Ovary (tissue), 9 donors: ENCODE data around the gene CDC42. TPM values are rescaled to one million over a fixed set of nuclear protein-coding genes. Genes with fewer than 3 reads are reported as not detected.

Experiments
- DNase-seq, 5 donors: peaks; one replicate each; pipeline ENCODE4 v3.0.0-alpha.2; 2019 to 2020
- H3K27ac ChIP-seq, 2 donors: fragments of 200-600 bp; one replicate each; pipeline versions ENCODE4 v1.5.1 to v1.8.0; 2019 to 2022
- H3K27me3 ChIP-seq: fragments of 200-600 bp; one replicate; pipeline ENCODE4 v1.8.0; 2022
- H3K36me3 ChIP-seq: fragments of 200-600 bp; sonication (generic); one replicate; pipeline ENCODE4 v1.5.1; 2019
- H3K4me1 ChIP-seq: one replicate; pipeline ENCODE4 v1.8.1; 2013; ENCODE audit warnings: mild to moderate bottlenecking, moderate library complexity; ENCODE audit not compliant: insufficient read depth
- H3K4me3 ChIP-seq: fragments of 200-600 bp; sonication (generic); one replicate; pipeline ENCODE4 v1.5.1; 2017
- H3K9me3 ChIP-seq, 2 donors: fragments of 200-600 bp in 1 of 2; sonication (generic) in 1 of 2; one replicate each; pipeline versions ENCODE4 v1.5.1 to v1.8.1; 2013 to 2019; ENCODE audit warnings: mild to moderate bottlenecking in 1 of 2, moderate library complexity in 1 of 2
- CTCF ChIP-seq, 3 donors: fragments of 450-650 bp in 2 of 3; fragments of 200-600 bp in 1 of 3; IDR thresholded peaks; one replicate each; pipeline versions ENCODE4 v1.5.1 to v1.8.0; 2016 to 2022; ENCODE audit warnings: antibody characterized with exemption in 3 of 3, mild to moderate bottlenecking in 1 of 3
- EP300 ChIP-seq: sonication (generic); formaldehyde crosslinking; IDR thresholded peaks from one replicate; pipeline ENCODE4 v1.6.1; 2017; ENCODE audit warnings: antibody characterized with exemption
- POLR2A ChIP-seq: fragments of 450-650 bp; IDR thresholded peaks from one replicate; pipeline ENCODE4 v1.6.1; 2017; ENCODE audit warnings: antibody characterized with exemption, mild to moderate bottlenecking, moderate library complexity
- WGBS, 3 donors: extraction: QIAGEN DNeasy Blood & Tissue Kit in 1 of 3; methylation state at CpG; one replicate each; pipeline versions ENCODE4 v1.1.5 to v1.1.7; 2013 to 2017; 5-methylcytosine and 5-hydroxymethylcytosine counted together
- intact Hi-C, 4 donors: fragments of 100-400 bp; cut with DNase I; formaldehyde crosslinking; loops; one replicate each; pipeline versions ENCODE4 v1.11.0 to v1.15.1; 2022 to 2023
- polyA plus RNA-seq, 2 donors: library from polyadenylated mRNA; stranded (reverse); fragments of 200-250 nt in 1 of 2; fragments of 350-450 nt in 1 of 2; fragmentation: Illumina TruSeq in 1 of 2; extraction: RNeasy Lipid Tissue Mini Kit (QIAGEN cat#74804) in 1 of 2; gene quantifications; one replicate each; pipeline ENCODE4 v1.2.3, GENCODE V29; 2013 to 2014
- total RNA-seq, 7 donors: library from RNA; depleted of rRNA in 2 of 7; stranded (reverse); fragments of >200 nt in 2 of 7; fragmentation: NEBNext Ultra II Directional in 3 of 7; extraction: Animal tissue kit (Norgen Biotek cat#: 25700) in 3 of 7; gene quantifications; one replicate each; pipeline versions ENCODE4 v1.1.0 to v1.2.4, GENCODE V29; 2016 to 2023
- donor health status: DM: no; HTN: no; CAD: no; lungs with moderate emphysema.
- donor health status: DM: no; HTN: no; CAD: no.
- donor health status: Bipolar disorder and iron deficiency.
- donor health status: DM: yes; HTN: yes; CAD: no.
- donor health status: DM: no; HTN: no; CAD: no.
- donor health status: DM: yes; HTN: yes; CAD: no.

Gene CDC42
- total and polyA plus RNA-seq, 9 donors: 111 to 238 (median 200) TPM

DNA sequence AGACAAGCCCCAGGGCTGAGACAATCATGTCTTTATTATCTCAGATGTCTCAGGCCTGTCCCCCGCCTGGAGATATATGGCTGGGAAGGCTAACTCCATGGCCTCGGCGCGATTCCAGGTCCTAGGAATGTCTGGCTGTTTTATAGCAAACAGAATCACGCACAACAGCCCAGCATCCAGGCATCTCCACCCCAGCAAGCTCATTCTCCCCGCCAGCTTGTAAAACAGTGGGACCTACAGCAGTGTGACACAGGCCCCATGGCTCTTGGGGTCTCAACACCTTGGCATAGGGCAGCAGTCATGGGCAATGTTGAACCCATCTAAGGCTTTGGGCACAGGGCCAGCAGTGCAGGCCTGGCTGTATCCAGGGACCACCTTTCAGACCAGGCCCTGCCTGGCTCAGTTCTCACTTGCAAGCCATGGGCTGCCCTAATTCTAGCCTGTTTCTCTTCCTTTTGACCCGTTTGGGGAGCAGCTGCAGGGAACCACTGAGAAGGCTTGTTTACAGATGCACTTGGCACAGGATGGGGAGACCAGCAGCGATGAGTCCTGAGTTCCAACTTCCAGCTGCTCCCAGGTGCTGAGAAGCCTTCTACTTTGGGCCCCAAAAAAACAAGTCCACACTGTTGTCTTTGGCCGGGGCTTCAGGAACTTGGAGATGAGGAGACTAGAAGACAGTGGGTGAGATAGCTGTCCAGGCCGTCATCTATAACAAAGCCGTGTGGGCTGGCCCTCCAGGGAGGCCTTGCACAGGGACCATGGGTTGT lies 56.0 kb downstream of the CDC42 start:
- H3K9me3 ChIP-seq: no peaks in the 10 kb centered on the region
- no peaks in the 10 kb centered on the region for H3K36me3 ChIP-seq
- TF ChIP-seq POLR2A (no peak), EP300 (no peak), CTCF (IDR thresholded peaks at IDR 0.05) (no peak)
- H3K27me3 ChIP-seq: no peaks in the 10 kb centered on the region
- H3K4me1 ChIP-seq: peaks cover 22% of the 10 kb centered on the region
- intact Hi-C loops: loop anchor here in 3 of 4 donors (5.0 to 10.0 kb wide), 5 partner anchors 34 to 536 kb away; partner anchors contain the start of genes C1QC (in 2 of the 3) and WNT4 (in 1 of the 3)
- peak in 4 of 5 donors; percentile 68 to 83 (median 76) for DNase-seq
- 8 to 12% (median 10%) methylated on average over 11 of the region's 11 CpGs for WGBS, 3 donors
- H3K4me3 ChIP-seq: no peak overlapping the region
- H3K27ac ChIP-seq: peak overlapping the region in 1 of 2 donors; percentile 28

DNA sequence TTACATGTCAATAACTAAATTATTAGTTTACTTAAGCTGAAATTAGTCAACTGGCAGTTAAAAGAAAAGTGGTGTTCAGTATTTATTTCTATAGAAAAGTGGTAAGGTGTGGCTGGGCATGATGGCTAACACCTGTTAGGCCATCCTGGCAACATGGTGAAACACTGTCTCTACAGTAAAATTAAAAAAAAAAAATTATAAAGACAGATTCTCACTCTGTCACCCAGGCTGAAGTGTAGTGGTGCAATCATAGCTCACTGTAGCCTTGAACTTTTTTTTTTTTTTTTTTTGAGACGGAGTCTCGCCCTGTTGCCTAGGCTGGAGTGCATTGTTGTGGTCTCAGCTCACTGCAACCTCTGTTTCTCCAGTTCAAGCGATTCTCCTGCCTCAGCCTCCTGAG lies 57.5 kb downstream of the CDC42 start:
- H3K36me3 ChIP-seq: no peaks in the 10 kb centered on the region
- 45 to 65% (median 59%) methylated on average over 3 of the region's 3 CpGs for WGBS, 3 donors
- intact Hi-C loops: loop anchor here in 1 of 4 donors (2.0 kb wide), 1 partner anchor 79 kb away; no protein-coding TSS in a partner anchor

GRCh38 chr1:22111115-22111514 lies 58.6 kb downstream of the CDC42 start:
- no peak for DNase-seq
- no peak overlapping the region for H3K27ac ChIP-seq
- intact Hi-C loops: loop anchor here in 1 of 4 donors (2.0 kb wide), 1 partner anchor 78 kb away; no protein-coding TSS in a partner anchor
- no peaks in the 10 kb centered on the region for H3K36me3 ChIP-seq
- H3K27me3 ChIP-seq: no peaks in the 10 kb centered on the region
- TF ChIP-seq POLR2A: no peak
- TF ChIP-seq EP300: no peak
- TF ChIP-seq CTCF (IDR thresholded peaks at IDR 0.05): no peak
- WGBS, 3 donors: 69 to 93% (median 83%) methylated on average over 1 of the region's 1 CpG
- no peak overlapping the region for H3K4me3 ChIP-seq
- H3K9me3 ChIP-seq: no peaks in the 10 kb centered on the region
- H3K4me1 ChIP-seq: peaks cover 38% of the 10 kb centered on the region

More for the DNA sequence above, 57.5 kb downstream of the CDC42 start:
- H3K9me3 ChIP-seq: no peaks in the 10 kb centered on the region
- no peak for DNase-seq
- TF ChIP-seq POLR2A (no peak), CTCF (IDR thresholded peaks at IDR 0.05) (no peak), EP300 (no peak)
- no peaks in the 10 kb centered on the region for H3K27me3 ChIP-seq
- peaks cover 34% of the 10 kb centered on the region for H3K4me1 ChIP-seq
- H3K27ac ChIP-seq: peak overlapping the region in 1 of 2 donors; percentile 28
- H3K4me3 ChIP-seq: no peak overlapping the region

- H3K36me3 ChIP-seq: no peaks in the 10 kb centered on the region
- intact Hi-C loops: loop anchor here in 1 of 4 donors (2.0 kb wide), 1 partner anchor 77 kb away; no protein-coding TSS in a partner anchor
- H3K4me3 ChIP-seq: no peak overlapping the region
- H3K9me3 ChIP-seq: no peaks in the 10 kb centered on the region
- no peaks in the 10 kb centered on the region for H3K27me3 ChIP-seq
- DNase-seq: no peak
- peaks cover 38% of the 10 kb centered on the region for H3K4me1 ChIP-seq
- H3K27ac ChIP-seq: no peak overlapping the region
- 25 to 53% (median 50%) methylated on average over 3 of the region's 3 CpGs for WGBS, 3 donors
- TF ChIP-seq POLR2A (no peak), CTCF (IDR thresholded peaks at IDR 0.05) (no peak), EP300 (no peak)
Measured at GRCh38 chr1:22111620-22112019, 59.1 kb downstream of the CDC42 start.
